Measurements from ENCODE around the gene PLIN4.
A peak's percentile ranks its signal among the peaks of the same experiment; 100 is the strongest.
"Not testable (repeated sequence)": the region's sequence is repeated elsewhere in the genome, so short reads cannot be mapped to it uniquely, and the experiment has no call there.

Gene PLIN4

GRCh38 chr19:4553092-4553695 is 34.9 kb upstream of the PLIN4 start:
- Mint-ChIP-seq H3K4me1 (peaks cover 6% of the 10 kb centered on the region), H3K27ac (no peak overlapping the region), H3K36me3 (peaks cover 7% of the 10 kb centered on the region), H3K4me3 (no peak overlapping the region), H3K27me3 (peaks cover 27% of the 10 kb centered on the region), H3K9me3 (peaks cover 8% of the 10 kb centered on the region)
- no peak for DNase-seq (ENCODE audit: low spot score in 2 of 2)
- no peak for ATAC-seq (ENCODE audit: low read depth)

GRCh38 chr19:4552525-4552819 is 34.2 kb upstream of the PLIN4 start:
- no peak for ATAC-seq (ENCODE audit: low read depth)
- peaks cover 26% of the 10 kb centered on the region for H3K27me3 Mint-ChIP-seq

GRCh38 chr19:4550479-4551050 is 32.3 kb upstream of the PLIN4 start:
- H3K9me3 Mint-ChIP-seq = peaks cover 8% of the 10 kb centered on the region
- H3K27me3 Mint-ChIP-seq = peaks cover 23% of the 10 kb centered on the region
- H3K4me3 Mint-ChIP-seq = no peak overlapping the region
- DNase-seq (ENCODE audit: low spot score in 2 of 2) = no peak
- peaks cover 7% of the 10 kb centered on the region for H3K36me3 Mint-ChIP-seq
- H3K27ac Mint-ChIP-seq = no peak overlapping the region
- H3K4me1 Mint-ChIP-seq = peaks cover 2% of the 10 kb centered on the region
- ATAC-seq (ENCODE audit: low read depth) = no peak

More at GRCh38 chr19:4552525-4552819, 34.2 kb upstream of the PLIN4 start:
- Mint-ChIP-seq H3K4me1 (peaks cover 4% of the 10 kb centered on the region), H3K27ac (no peak overlapping the region), H3K9me3 (peaks cover 8% of the 10 kb centered on the region), H3K36me3 (peaks cover 7% of the 10 kb centered on the region), H3K4me3 (no peak overlapping the region)
- no peak for DNase-seq (ENCODE audit: low spot score in 2 of 2)

- DNase-seq (ENCODE audit: low spot score in 2 of 2) = no peak
- peak overlapping the region; percentile 6 for H3K27ac Mint-ChIP-seq
- peaks cover 24% of the 10 kb centered on the region for H3K27me3 Mint-ChIP-seq
- H3K9me3 Mint-ChIP-seq = peaks cover 8% of the 10 kb centered on the region
- ATAC-seq (ENCODE audit: low read depth) = no peak
- H3K4me1 Mint-ChIP-seq = peaks cover 2% of the 10 kb centered on the region
- no peak overlapping the region for H3K4me3 Mint-ChIP-seq
- peaks cover 7% of the 10 kb centered on the region for H3K36me3 Mint-ChIP-seq
Measured at GRCh38 chr19:4550018-4550417, 31.7 kb upstream of the PLIN4 start.

- Mint-ChIP-seq H3K4me1 (no peaks in the 10 kb centered on the region), H3K36me3 (peaks cover 4% of the 10 kb centered on the region)
- ATAC-seq (ENCODE audit: low read depth) = no peak
Measured at GRCh38 chr19:4548238-4548584, 29.9 kb upstream of the PLIN4 start.

GRCh38 chr19:4547303-4548237 is 29.3 kb upstream of the PLIN4 start:
- H3K4me1 Mint-ChIP-seq = no peaks in the 10 kb centered on the region
- no peaks in the 10 kb centered on the region for H3K9me3 Mint-ChIP-seq
- H3K36me3 Mint-ChIP-seq = no peaks in the 10 kb centered on the region
- no peak for ATAC-seq (ENCODE audit: low read depth)
- DNase-seq (ENCODE audit: low spot score in 2 of 2) = no peak
- H3K27me3 Mint-ChIP-seq = peaks cover 12% of the 10 kb centered on the region
- no peak overlapping the region for H3K27ac Mint-ChIP-seq
- no peak overlapping the region for H3K4me3 Mint-ChIP-seq

More at GRCh38 chr19:4548238-4548584, 29.9 kb upstream of the PLIN4 start:
- H3K9me3 Mint-ChIP-seq = peaks cover 4% of the 10 kb centered on the region
- no peak overlapping the region for H3K27ac Mint-ChIP-seq
- DNase-seq (ENCODE audit: low spot score in 2 of 2) = no peak
- peaks cover 18% of the 10 kb centered on the region for H3K27me3 Mint-ChIP-seq
- no peak overlapping the region for H3K4me3 Mint-ChIP-seq

- Mint-ChIP-seq H3K27ac (no peak overlapping the region), H3K4me3 (no peak overlapping the region), H3K4me1 (peaks cover 4% of the 10 kb centered on the region), H3K36me3 (no peaks in the 10 kb centered on the region), H3K9me3 (no peaks in the 10 kb centered on the region), H3K27me3 (peaks cover 13% of the 10 kb centered on the region)
- ATAC-seq (ENCODE audit: low read depth) (no peak), DNase-seq (ENCODE audit: low spot score in 2 of 2) (no peak)
Measured at GRCh38 chr19:4543842-4544647, 25.8 kb upstream of the PLIN4 start.

GRCh38 chr19:4542896-4543841 is 24.9 kb upstream of the PLIN4 start:
- no peak overlapping the region for H3K27ac Mint-ChIP-seq
- H3K27me3 Mint-ChIP-seq = peaks cover 13% of the 10 kb centered on the region
- ATAC-seq (ENCODE audit: low read depth) (no peak), DNase-seq (ENCODE audit: low spot score in 2 of 2) (no peak)
- no peak overlapping the region for H3K4me3 Mint-ChIP-seq
- no peaks in the 10 kb centered on the region for H3K36me3 Mint-ChIP-seq
- peaks cover 4% of the 10 kb centered on the region for H3K4me1 Mint-ChIP-seq
- H3K9me3 Mint-ChIP-seq = no peaks in the 10 kb centered on the region

- not testable (repeated sequence) for H3K4me3 Mint-ChIP-seq; H3K27ac Mint-ChIP-seq; H3K9me3 Mint-ChIP-seq; DNase-seq (ENCODE audit: low spot score in 2 of 2); H3K36me3 Mint-ChIP-seq; ATAC-seq (ENCODE audit: low read depth); H3K4me1 Mint-ChIP-seq
- peaks cover 14% of the 10 kb centered on the region for H3K27me3 Mint-ChIP-seq
Measured at GRCh38 chr19:4541806-4542145, 23.5 kb upstream of the PLIN4 start.

GRCh38 chr19:4541114-4541805 is 23.0 kb upstream of the PLIN4 start:
- no peak overlapping the region for H3K4me3 Mint-ChIP-seq
- ATAC-seq (ENCODE audit: low read depth) (no peak), DNase-seq (ENCODE audit: low spot score in 2 of 2) (no peak)
- peaks cover 14% of the 10 kb centered on the region for H3K27me3 Mint-ChIP-seq
- peaks cover 4% of the 10 kb centered on the region for H3K4me1 Mint-ChIP-seq
- no peaks in the 10 kb centered on the region for H3K9me3 Mint-ChIP-seq
- no peak overlapping the region for H3K27ac Mint-ChIP-seq
- no peaks in the 10 kb centered on the region for H3K36me3 Mint-ChIP-seq

- DNase-seq (ENCODE audit: low spot score in 2 of 2) (no peak), ATAC-seq (ENCODE audit: low read depth) (peak; percentile 62)
- no peaks in the 10 kb centered on the region for H3K9me3 Mint-ChIP-seq
- H3K36me3 Mint-ChIP-seq = no peaks in the 10 kb centered on the region
- H3K27ac Mint-ChIP-seq = no peak within 1 kb of the TSS
- peaks cover 4% of the 10 kb centered on the region for H3K4me1 Mint-ChIP-seq
- peaks cover 13% of the 10 kb centered on the region for H3K27me3 Mint-ChIP-seq
- peak within 1 kb of the TSS; percentile 25 for H3K4me3 Mint-ChIP-seq
Measured at GRCh38 chr19:4539693-4540581, 21.7 kb upstream of the PLIN4 start, which contains the start of gene LRG1. TSS of gene LRG1 (minus strand) at chr19:4540036. CDS start at chr19:4540013, 23 bp downstream.

GRCh38 chr19:4539169-4539692 is 20.9 kb upstream of the PLIN4 start:
- Mint-ChIP-seq H3K4me1 (peaks cover 4% of the 10 kb centered on the region), H3K4me3 (no peak overlapping the region), H3K27me3 (peaks cover 13% of the 10 kb centered on the region), H3K27ac (no peak overlapping the region), H3K36me3 (no peaks in the 10 kb centered on the region), H3K9me3 (no peaks in the 10 kb centered on the region)
- DNase-seq (ENCODE audit: low spot score in 2 of 2) (no peak), ATAC-seq (ENCODE audit: low read depth) (no peak)
